Progenitor cell of endocrine pancreas (in vitro differentiated cells): Measurements from ENCODE around the gene MEIS1. TPM values are rescaled to one million over a fixed set of nuclear protein-coding genes. Genes with fewer than 3 reads are reported as not detected.

Source experiments
- DNase-seq: peaks from one replicate; pipeline ENCODE4 v3.0.0; 2021; ENCODE audit warnings: low spot score; ENCODE audit not compliant: unreplicated experiment
- H3K27ac Mint-ChIP-seq: 2 replicates; pipeline ENCODE4 v1.8.0; 2021; ENCODE audit warnings: mild to moderate bottlenecking, moderate library complexity, mixed read lengths
- H3K27me3 Mint-ChIP-seq: 2 replicates; pipeline ENCODE4 v1.8.0; 2021; ENCODE audit warnings: mixed read lengths
- H3K36me3 Mint-ChIP-seq: 2 replicates; pipeline ENCODE4 v1.8.0; 2022; ENCODE audit warnings: mixed read lengths; ENCODE audit not compliant: insufficient read depth
- H3K4me1 Mint-ChIP-seq: 2 replicates; pipeline ENCODE4 v1.8.0; 2021; ENCODE audit warnings: low read depth, mixed read lengths
- H3K4me3 Mint-ChIP-seq: 2 replicates; pipeline ENCODE4 v1.8.0; 2021; ENCODE audit warnings: low read depth, mild to moderate bottlenecking, moderate library complexity, mixed read lengths
- H3K9me3 Mint-ChIP-seq: 2 replicates; pipeline ENCODE4 v1.8.0; 2021; ENCODE audit warnings: low read depth, mixed read lengths
- CTCF ChIP-seq: fragments of 200-600 bp; sonication (generic); IDR thresholded peaks from one replicate; pipeline ENCODE4 v1.5.0; 2021; ENCODE audit warnings: antibody characterized with exemption, mild to moderate bottlenecking; ENCODE audit not compliant: unreplicated experiment
- total RNA-seq: library from RNA; stranded (reverse); gene quantifications from 2 replicates; pipeline ENCODE4 v1.2.1, GENCODE V29; 2021

The MEIS1 gene
- total RNA-seq, 1 donor from 2014 or later, result 296 TPM

GRCh38 chr2:66466433-66466832, 31.5 kb downstream of the MEIS1 start:
- peaks cover 34% of the 10 kb centered on the region for H3K36me3 Mint-ChIP-seq

GRCh38 chr2:66467718-66468117, 32.8 kb downstream of the MEIS1 start:
- H3K27me3 Mint-ChIP-seq, result no peaks in the 10 kb centered on the region
- no peaks in the 10 kb centered on the region for H3K9me3 Mint-ChIP-seq
- H3K4me3 Mint-ChIP-seq, result peak overlapping the region; percentile 19
- DNase-seq, result no peak
- TF ChIP-seq CTCF, result no peak
- H3K27ac Mint-ChIP-seq, result peak overlapping the region; percentile 83
- peaks cover 38% of the 10 kb centered on the region for H3K36me3 Mint-ChIP-seq
- H3K4me1 Mint-ChIP-seq, result peaks cover 81% of the 10 kb centered on the region

More at GRCh38 chr2:66466433-66466832, 31.5 kb downstream of the MEIS1 start:
- no peaks in the 10 kb centered on the region for H3K9me3 Mint-ChIP-seq
- no peaks in the 10 kb centered on the region for H3K27me3 Mint-ChIP-seq
- DNase-seq, result no peak
- no peak overlapping the region for H3K4me3 Mint-ChIP-seq
- no peak for TF ChIP-seq CTCF
- peak overlapping the region; percentile 62 for H3K27ac Mint-ChIP-seq
- H3K4me1 Mint-ChIP-seq, result peaks cover 88% of the 10 kb centered on the region

GRCh38 chr2:66469214-66469902, 34.4 kb downstream of the MEIS1 start:
- no peak for DNase-seq
- peaks cover 72% of the 10 kb centered on the region for H3K4me1 Mint-ChIP-seq
- H3K27ac Mint-ChIP-seq, result peak overlapping the region; percentile 83
- no peaks in the 10 kb centered on the region for H3K9me3 Mint-ChIP-seq
- peak overlapping the region; percentile 48 for H3K4me3 Mint-ChIP-seq
- no peak for TF ChIP-seq CTCF
- peaks cover 34% of the 10 kb centered on the region for H3K36me3 Mint-ChIP-seq
- H3K27me3 Mint-ChIP-seq, result no peaks in the 10 kb centered on the region

GRCh38 chr2:66470199-66470598, 35.3 kb downstream of the MEIS1 start:
- peak overlapping the region; percentile 2 for H3K4me3 Mint-ChIP-seq
- H3K27me3 Mint-ChIP-seq, result no peaks in the 10 kb centered on the region
- no peak for DNase-seq
- TF ChIP-seq CTCF, result no peak
- H3K9me3 Mint-ChIP-seq, result no peaks in the 10 kb centered on the region
- peaks cover 35% of the 10 kb centered on the region for H3K36me3 Mint-ChIP-seq
- H3K27ac Mint-ChIP-seq, result peak overlapping the region; percentile 0
- H3K4me1 Mint-ChIP-seq, result peaks cover 65% of the 10 kb centered on the region

- Mint-ChIP-seq H3K27me3 (no peaks in the 10 kb centered on the region), H3K9me3 (peaks cover 4% of the 10 kb centered on the region), H3K4me1 (peaks cover 54% of the 10 kb centered on the region), H3K27ac (peak overlapping the region; percentile 8), H3K36me3 (peaks cover 44% of the 10 kb centered on the region), H3K4me3 (no peak overlapping the region)
- TF ChIP-seq CTCF, result no peak
- no peak for DNase-seq
Observed at GRCh38 chr2:66472225-66472843, 37.4 kb downstream of the MEIS1 start.
